ENCODE results near the gene TMEM14A. TPM values are rescaled to one million over a fixed set of nuclear protein-coding genes. Genes with fewer than 3 reads are reported as not detected.
"Not testable (repeated sequence)": the region's sequence is repeated elsewhere in the genome, so short reads cannot be mapped to it uniquely, and the experiment has no call there.

The TMEM14A gene
- total RNA-seq, 1 donor from 2014 or later = 14.6 TPM

GRCh38 chr6:52649536-52650160, 21.3 kb upstream of the TMEM14A start:
- Histone ChIP-seq H3K27me3 (ENCODE audit: low read depth) (no peaks in the 10 kb centered on the region), H3K36me3 (no peaks in the 10 kb centered on the region), H3K27ac (no peak overlapping the region), H3K4me1 (no peaks in the 10 kb centered on the region), H3K9me3 (no peaks in the 10 kb centered on the region), H3K4me3 (no peak overlapping the region)
- intact Hi-C loops (cut with DNase I) = no loop called here
- DNase-seq (no peak), ATAC-seq (no peak)
- TF ChIP-seq, protein P1, sequence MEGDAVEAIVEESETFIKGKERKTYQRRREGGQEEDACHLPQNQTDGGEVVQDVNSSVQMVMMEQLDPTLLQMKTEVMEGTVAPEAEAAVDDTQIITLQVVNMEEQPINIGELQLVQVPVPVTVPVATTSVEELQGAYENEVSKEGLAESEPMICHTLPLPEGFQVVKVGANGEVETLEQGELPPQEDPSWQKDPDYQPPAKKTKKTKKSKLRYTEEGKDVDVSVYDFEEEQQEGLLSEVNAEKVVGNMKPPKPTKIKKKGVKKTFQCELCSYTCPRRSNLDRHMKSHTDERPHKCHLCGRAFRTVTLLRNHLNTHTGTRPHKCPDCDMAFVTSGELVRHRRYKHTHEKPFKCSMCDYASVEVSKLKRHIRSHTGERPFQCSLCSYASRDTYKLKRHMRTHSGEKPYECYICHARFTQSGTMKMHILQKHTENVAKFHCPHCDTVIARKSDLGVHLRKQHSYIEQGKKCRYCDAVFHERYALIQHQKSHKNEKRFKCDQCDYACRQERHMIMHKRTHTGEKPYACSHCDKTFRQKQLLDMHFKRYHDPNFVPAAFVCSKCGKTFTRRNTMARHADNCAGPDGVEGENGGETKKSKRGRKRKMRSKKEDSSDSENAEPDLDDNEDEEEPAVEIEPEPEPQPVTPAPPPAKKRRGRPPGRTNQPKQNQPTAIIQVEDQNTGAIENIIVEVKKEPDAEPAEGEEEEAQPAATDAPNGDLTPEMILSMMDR (IDR thresholded peaks at IDR 0.05) = no peak

DNA sequence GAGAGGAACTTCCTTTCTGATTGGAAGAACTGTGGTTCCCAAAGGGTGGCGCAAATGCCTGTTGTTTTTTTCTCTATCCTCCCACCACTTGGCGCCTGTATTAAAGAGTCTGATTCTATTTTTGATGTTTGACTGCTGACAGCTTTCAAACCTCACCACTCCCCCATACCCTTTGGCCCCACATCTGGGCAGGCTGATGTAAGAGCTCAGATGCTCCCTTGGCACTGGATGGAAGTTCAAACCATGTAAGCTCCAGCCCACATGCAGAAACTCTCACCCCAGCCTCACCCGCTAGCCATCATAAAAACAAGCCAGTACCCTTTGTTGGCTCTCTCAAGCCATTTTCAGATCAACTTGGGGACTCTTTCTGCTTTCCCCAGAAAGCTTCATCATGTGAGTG, 20.0 kb upstream of the TMEM14A start:
- Histone ChIP-seq H3K36me3 (no peaks in the 10 kb centered on the region), H3K4me3 (no peak overlapping the region), H3K9me3 (no peaks in the 10 kb centered on the region), H3K27me3 (ENCODE audit: low read depth) (no peaks in the 10 kb centered on the region), H3K27ac (no peak overlapping the region), H3K4me1 (no peaks in the 10 kb centered on the region)
- DNase-seq (no peak), ATAC-seq (peak in 1 of 2 donors; percentile 19)
- intact Hi-C loops (cut with DNase I) = no loop called here
- TF ChIP-seq, protein P1 (IDR thresholded peaks at IDR 0.05) = no peak

GRCh38 chr6:52653151-52653550, 17.8 kb upstream of the TMEM14A start:
- TF ChIP-seq, protein P1 (IDR thresholded peaks at IDR 0.05) = no peak
- intact Hi-C loops (cut with DNase I) = no loop called here
- H3K4me3 ChIP-seq = no peak overlapping the region

GRCh38 chr6:52654007-52654406, 16.9 kb upstream of the TMEM14A start:
- intact Hi-C loops (cut with DNase I) = no loop called here
- no peaks in the 10 kb centered on the region for H3K9me3 ChIP-seq
- H3K27ac ChIP-seq = no peak overlapping the region
- H3K4me3 ChIP-seq = no peak overlapping the region
- DNase-seq = no peak
- TF ChIP-seq, protein P1 (IDR thresholded peaks at IDR 0.05) = no peak
- ATAC-seq = no peak
- no peaks in the 10 kb centered on the region for H3K36me3 ChIP-seq
- no peaks in the 10 kb centered on the region for H3K4me1 ChIP-seq
- H3K27me3 ChIP-seq (ENCODE audit: low read depth) = no peaks in the 10 kb centered on the region

More at GRCh38 chr6:52653151-52653550, 17.8 kb upstream of the TMEM14A start:
- Histone ChIP-seq H3K4me1 (no peaks in the 10 kb centered on the region), H3K9me3 (no peaks in the 10 kb centered on the region), H3K36me3 (no peaks in the 10 kb centered on the region), H3K27me3 (ENCODE audit: low read depth) (no peaks in the 10 kb centered on the region), H3K27ac (no peak overlapping the region)
- DNase-seq = no peak
- no peak for ATAC-seq

- Histone ChIP-seq H3K9me3 (no peaks in the 10 kb centered on the region), H3K27ac (no peak overlapping the region), H3K27me3 (ENCODE audit: low read depth) (no peaks in the 10 kb centered on the region), H3K4me1 (no peaks in the 10 kb centered on the region), H3K36me3 (no peaks in the 10 kb centered on the region), H3K4me3 (no peak overlapping the region)
- no peak for ATAC-seq
- TF ChIP-seq, protein P1 (IDR thresholded peaks at IDR 0.05) = no peak
- DNase-seq = no peak
- intact Hi-C loops (cut with DNase I) = no loop called here
These were observed 16.3 kb upstream of the TMEM14A start for GRCh38 chr6:52654592-52654991.

DNA sequence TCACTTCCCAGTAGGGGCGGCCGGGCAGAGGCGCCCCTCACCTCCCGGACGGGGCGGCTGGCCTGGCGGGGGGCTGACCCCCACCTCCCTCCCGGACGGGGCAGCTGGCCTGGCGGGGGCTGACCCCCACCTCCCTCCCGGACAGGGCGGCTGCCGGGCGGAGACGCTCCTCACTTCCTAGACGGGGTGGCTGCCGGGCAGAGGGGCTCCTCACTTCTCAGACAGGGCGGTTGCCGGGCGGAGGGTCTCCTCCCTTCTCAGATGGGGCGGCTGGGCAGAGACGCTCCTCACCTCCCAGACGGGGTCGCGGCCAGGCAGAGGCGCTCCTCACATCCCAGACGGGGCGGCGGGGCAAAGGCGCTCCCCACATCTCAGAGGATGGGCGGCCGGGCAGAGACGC, 15.0 kb upstream of the TMEM14A start:
- H3K27me3 ChIP-seq (ENCODE audit: low read depth); H3K27ac ChIP-seq; H3K36me3 ChIP-seq; intact Hi-C loops (cut with DNase I); H3K4me3 ChIP-seq; ATAC-seq; DNase-seq; H3K4me1 ChIP-seq; H3K9me3 ChIP-seq: not testable (repeated sequence)

Measured in lower lobe of right lung (tissue), 2 donors.